NT2/D1 (cell line): Measurements from ENCODE around the gene ZNF385B.

Source experiments
- SUZ12 ChIP-seq: IDR thresholded peaks from 2 replicates; pipeline ENCODE4 v1.6.1; 2011; ENCODE audit not compliant: insufficient read length, insufficient read depth; ENCODE audit errors: extremely low read depth
- YY1 ChIP-seq: IDR thresholded peaks from 2 replicates; pipeline ENCODE4 v1.6.1; 2011; ENCODE audit not compliant: insufficient read length, insufficient read depth
- ZNF274 ChIP-seq: IDR thresholded peaks from 2 replicates; pipeline ENCODE4 v1.6.1; 2011; ENCODE audit warnings: mild to moderate bottlenecking, low read depth, low read length

GRCh38 chr2:179764710-179765109 lies 96.7 kb downstream of the ZNF385B start:
- TF ChIP-seq YY1 (no peak), SUZ12 (no peak), ZNF274 (no peak)
